Lower leg skin (tissue), 4 donors: ENCODE measurements around the gene ASMTL. TPM values are rescaled to one million over a fixed set of nuclear protein-coding genes. Genes with fewer than 3 reads are reported as not detected.

Source experiments
- DNase-seq, 2 donors: peaks; one replicate each; pipeline ENCODE4 v3.0.0-alpha.2; 2019; ENCODE audit warnings: low spot score in 2 of 2
- H3K4me3 ChIP-seq: fragments of 200-600 bp; sonication (generic); 2 replicates; pipeline ENCODE4 v1.5.1; 2017; ENCODE audit warnings: mild to moderate bottlenecking, low read depth; ENCODE audit not compliant: poor library complexity, severe bottlenecking
- CTCF ChIP-seq, 3 donors: fragments of 450-650 bp; IDR thresholded peaks; one replicate each; pipeline ENCODE4 v1.5.1; 2016; ENCODE audit warnings: antibody characterized with exemption in 3 of 3, mild to moderate bottlenecking in 3 of 3, moderate library complexity in 2 of 3
- POLR2A ChIP-seq, 2 donors: fragments of 450-650 bp; IDR thresholded peaks; one replicate each; pipeline ENCODE4 v1.6.1; 2016 to 2017; ENCODE audit warnings: antibody characterized with exemption in 2 of 2, mild to moderate bottlenecking in 1 of 2, moderate library complexity in 1 of 2
- WGBS, 2 donors: methylation state at CpG; one replicate each; pipeline ENCODE4 v1.1.5; 2018; 5-methylcytosine and 5-hydroxymethylcytosine counted together
- intact Hi-C: fragments of 100-400 bp; cut with DNase I; formaldehyde crosslinking; loops from one replicate; pipeline ENCODE4 v1.15.0; 2023; ENCODE audit warnings: low total_unique reads
- total RNA-seq, 4 donors: library from RNA; depleted of rRNA; stranded (reverse); fragments of >200 nt; gene quantifications; one replicate each; pipeline ENCODE4 v1.1.0, GENCODE V29; 2016

ASMTL gene
- total RNA-seq, 4 donors from 2014 or later, result 24.8 to 35.9 (median 30.1) TPM

- intact Hi-C loops, result no loop called here
- H3K4me3 ChIP-seq, result no peak overlapping the region
- TF ChIP-seq POLR2A (IDR thresholded peaks at IDR 0.05), result no peak
- no peak for TF ChIP-seq CTCF (IDR thresholded peaks at IDR 0.05)
- 75 to 78% methylated on average over 22 to 24 of the region's 24 CpGs for WGBS, 2 donors
- DNase-seq, result peak in 1 of 2 donors; percentile 81
Measured at GRCh38 chrX:1464041-1464970, 11.6 kb upstream of the ASMTL start.

GRCh38 chrX:1463581-1463980 is 10.9 kb upstream of the ASMTL start:
- intact Hi-C loops, result no loop called here
- TF ChIP-seq CTCF (IDR thresholded peaks at IDR 0.05) (no peak), POLR2A (IDR thresholded peaks at IDR 0.05) (no peak)
- WGBS, 2 donors, result 85 to 87% methylated on average over 5 of the region's 5 CpGs
- no peak overlapping the region for H3K4me3 ChIP-seq
- DNase-seq, result peak in 1 of 2 donors; percentile 46

- H3K4me3 ChIP-seq, result no peak overlapping the region
- TF ChIP-seq POLR2A (IDR thresholded peaks at IDR 0.05), result no peak
- TF ChIP-seq CTCF (IDR thresholded peaks at IDR 0.05), result no peak
- WGBS, 2 donors, result 62 to 65% methylated on average over 19 of the region's 19 CpGs
- peak in 1 of 2 donors; percentile 70 for DNase-seq
- intact Hi-C loops, result no loop called here
Measured at GRCh38 chrX:1462596-1463251, 10.0 kb upstream of the ASMTL start.

- TF ChIP-seq CTCF (IDR thresholded peaks at IDR 0.05) (no peak), POLR2A (IDR thresholded peaks at IDR 0.05) (no peak)
- intact Hi-C loops, result no loop called here
Measured at GRCh38 chrX:1462110-1462509, 9.4 kb upstream of the ASMTL start.

GRCh38 chrX:1455948-1456280 is 3.2 kb upstream of the ASMTL start:
- H3K4me3 ChIP-seq, result no peak overlapping the region
- TF ChIP-seq POLR2A (IDR thresholded peaks at IDR 0.05) (no peak), CTCF (IDR thresholded peaks at IDR 0.05) (no peak)
- DNase-seq, result peak in 1 of 2 donors; percentile 56
- 65 to 77% methylated on average over 3 of the region's 3 CpGs for WGBS, 2 donors
- intact Hi-C loops, result loop anchor here (10.0 kb wide), 1 partner anchor 1139 kb away; no protein-coding TSS in a partner anchor

More at GRCh38 chrX:1462110-1462509, 9.4 kb upstream of the ASMTL start:
- no peak overlapping the region for H3K4me3 ChIP-seq
- no peak for DNase-seq
